CD4-positive, alpha-beta T cell treated with Interleukin-17A for 4 hours (primary cell): ENCODE results near the gene PAF1.

Source experiments
- DNase-seq: peaks from one replicate; pipeline ENCODE4 v3.0.0-alpha.2; 2020; ENCODE audit warnings: mixed read lengths

Gene PAF1

GRCh38 chr19:39405261-39405957, 14.5 kb upstream of the PAF1 start:
- DNase-seq: peak; percentile 40

- peak; percentile 95 for DNase-seq
Measured at GRCh38 chr19:39403331-39404312, 12.7 kb upstream of the PAF1 start.

GRCh38 chr19:39402346-39403300, 11.7 kb upstream of the PAF1 start:
- peak; percentile 87 for DNase-seq

- peak; percentile 90 for DNase-seq
Measured at GRCh38 chr19:39401549-39402345, 10.8 kb upstream of the PAF1 start.

- no peak for DNase-seq
Measured at GRCh38 chr19:39401070-39401548, 10.2 kb upstream of the PAF1 start.

- DNase-seq: no peak
Measured at GRCh38 chr19:39400061-39400460, 9.2 kb upstream of the PAF1 start.

- no peak for DNase-seq
Measured at GRCh38 chr19:39399668-39400050, 8.8 kb upstream of the PAF1 start.

- peak; percentile 78 for DNase-seq
Measured at GRCh38 chr19:39398297-39398864, 7.5 kb upstream of the PAF1 start.

- peak; percentile 97 for DNase-seq
Measured at GRCh38 chr19:39397360-39398296, 6.7 kb upstream of the PAF1 start.

GRCh38 chr19:39390451-39390750, 505 bp downstream of the PAF1 start:
- DNase-seq: peak; percentile 76

GRCh38 chr19:39389631-39390414, 1.1 kb downstream of the PAF1 start:
- no peak for DNase-seq

- DNase-seq: no peak
Measured at GRCh38 chr19:39388657-39389056, 2.2 kb downstream of the PAF1 start.

GRCh38 chr19:39386557-39386956, 4.3 kb downstream of the PAF1 start:
- no peak for DNase-seq

- DNase-seq: no peak
Measured at GRCh38 chr19:39385629-39386411, 5.1 kb downstream of the PAF1 start.

- no peak for DNase-seq
Measured at GRCh38 chr19:39384839-39385568, 5.9 kb downstream of the PAF1 start.

- DNase-seq: no peak
Measured at GRCh38 chr19:39382991-39383828, 7.7 kb downstream of the PAF1 start.
